Suppressor macrophage treated with lipopolysaccharide for 1 hour (primary cell): ENCODE results near the gene SCG3.
A peak's percentile ranks its signal among the peaks of the same experiment; 100 is the strongest.
"Not testable (repeated sequence)": the region's sequence is repeated elsewhere in the genome, so short reads cannot be mapped to it uniquely, and the experiment has no call there.

Experiments used
- DNase-seq, 3 donors: peaks; one replicate each; pipeline ENCODE4 v3.0.0-alpha.2; 2020 to 2022

The SCG3 gene

DNA sequence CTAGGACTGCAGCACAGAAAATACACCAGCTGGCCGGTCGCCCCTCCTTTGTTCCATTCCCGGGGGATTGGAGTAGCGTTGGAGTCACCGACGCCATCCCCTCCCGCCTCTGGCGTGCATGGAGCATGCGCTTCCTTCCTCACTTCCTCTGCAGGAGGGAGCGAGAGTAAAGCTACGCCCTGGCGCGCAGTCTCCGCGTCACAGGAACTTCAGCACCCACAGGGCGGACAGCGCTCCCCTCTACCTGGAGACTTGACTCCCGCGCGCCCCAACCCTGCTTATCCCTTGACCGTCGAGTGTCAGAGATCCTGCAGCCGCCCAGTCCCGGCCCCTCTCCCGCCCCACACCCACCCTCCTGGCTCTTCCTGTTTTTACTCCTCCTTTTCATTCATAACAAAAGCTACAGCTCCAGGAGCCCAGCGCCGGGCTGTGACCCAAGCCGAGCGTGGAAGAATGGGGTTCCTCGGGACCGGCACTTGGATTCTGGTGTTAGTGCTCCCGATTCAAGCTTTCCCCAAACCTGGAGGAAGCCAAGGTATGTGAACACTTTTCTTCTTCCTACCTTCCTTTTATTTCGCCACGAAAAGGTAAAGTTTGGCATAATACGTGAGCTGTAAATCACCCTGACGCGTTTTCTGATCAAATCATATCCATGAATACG lies at the start of gene SCG3:
TSS of gene SCG3 (plus strand) at position 201 of the 661 bp plus-strand sequence. CDS start at position 454, 253 bp downstream.
- peak; percentile 83 to 92 (median 87) for DNase-seq

DNA sequence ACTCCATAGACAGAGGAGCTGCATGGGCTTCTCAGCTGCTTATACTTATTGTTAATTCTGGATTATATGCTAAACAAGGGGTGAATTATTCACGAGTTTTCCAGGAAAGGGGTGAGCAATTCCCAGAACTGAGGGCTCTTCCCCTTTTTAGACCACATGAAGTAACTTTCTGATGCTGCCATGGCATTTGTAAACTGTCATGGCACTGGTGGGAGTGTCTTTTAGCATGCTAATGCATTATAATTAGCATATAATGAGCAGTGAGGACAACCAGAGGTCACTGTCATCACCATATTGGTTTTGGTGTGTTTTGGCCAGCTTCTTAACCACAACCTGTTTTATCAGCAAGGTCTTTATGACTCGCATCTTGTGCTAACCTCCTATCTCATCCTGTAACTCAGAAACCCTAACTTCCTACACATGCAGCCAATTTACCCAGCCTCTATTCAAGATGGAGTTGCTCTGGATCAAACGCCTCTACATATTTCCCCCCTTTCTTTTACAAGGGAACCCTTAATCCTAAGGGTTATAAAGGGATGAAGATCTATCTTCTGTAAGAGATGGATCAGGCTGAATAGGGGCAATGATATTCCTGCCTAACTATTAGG lies 46.6 kb upstream of the SCG3 start:
- peak; percentile 75 to 90 (median 76) for DNase-seq

DNA sequence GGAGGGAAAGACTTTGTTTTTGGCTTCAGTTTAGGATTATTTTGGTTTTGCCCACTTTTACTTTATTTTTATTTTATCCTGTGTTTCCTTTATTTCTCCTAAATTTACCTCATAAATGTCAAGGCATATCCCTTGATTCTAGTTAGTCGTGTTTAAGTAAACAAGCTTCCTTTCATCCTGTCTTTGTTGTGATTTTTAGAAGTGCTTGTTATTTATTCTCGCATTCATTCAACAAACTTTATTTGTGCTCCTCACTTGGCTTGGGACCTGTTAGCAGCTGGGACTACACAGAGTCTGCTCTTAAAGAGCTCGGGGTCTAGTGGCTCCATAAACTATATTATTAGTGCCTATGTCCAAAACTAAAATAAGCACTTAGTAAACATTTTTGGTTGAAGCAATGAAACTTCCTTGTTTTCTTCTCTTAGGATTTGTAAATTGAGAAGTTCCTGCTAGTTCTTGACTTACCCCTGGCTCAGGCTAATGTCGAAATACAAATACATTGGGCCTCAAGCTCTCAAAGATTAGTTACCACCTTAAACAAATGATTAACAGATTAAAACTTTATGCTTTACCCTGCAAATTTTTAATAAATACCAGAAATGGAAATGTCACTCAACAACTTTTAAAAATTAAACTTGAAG lies 39.7 kb upstream of the SCG3 start:
- DNase-seq = peak; percentile 35 to 71 (median 66)

DNA sequence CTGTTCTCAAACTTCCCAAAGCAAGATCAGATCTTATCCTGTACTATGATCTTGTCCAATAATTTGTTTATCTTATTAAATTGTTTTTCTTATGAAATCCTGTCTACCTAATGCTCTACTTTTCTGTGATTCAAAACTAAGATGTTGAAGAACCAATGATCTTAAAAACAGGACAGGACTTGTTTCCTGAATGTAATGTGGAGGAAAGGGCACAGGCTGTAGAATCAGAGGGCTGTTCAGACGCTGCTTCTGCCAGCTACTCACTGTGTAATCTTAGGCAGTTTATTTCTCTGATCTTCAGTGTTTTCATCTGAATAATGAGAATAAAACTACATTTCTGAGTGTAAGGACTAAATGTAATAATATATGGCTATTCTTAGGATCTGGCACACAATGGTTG lies 38.6 kb upstream of the SCG3 start:
- no peak for DNase-seq

DNA sequence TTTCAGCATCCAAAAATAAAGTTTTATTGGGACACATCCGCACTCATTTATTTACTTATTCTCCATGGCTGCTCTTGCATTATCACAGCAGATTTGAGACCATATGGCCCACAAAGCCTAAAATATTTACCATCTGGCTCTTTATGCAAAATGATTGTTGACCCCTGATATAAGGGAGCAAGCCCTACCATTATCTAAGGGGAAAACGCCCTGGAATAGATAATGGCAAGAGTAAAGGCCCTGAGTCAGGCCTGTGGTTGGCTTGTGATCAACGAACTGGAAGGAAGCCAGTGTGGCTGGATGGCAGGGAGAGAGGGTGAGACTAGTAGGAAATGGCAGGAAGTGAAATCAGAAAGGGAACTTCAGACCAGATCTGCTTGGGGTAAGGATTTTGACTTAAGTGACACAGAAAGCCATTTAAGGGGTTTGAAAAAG lies 34.2 kb upstream of the SCG3 start:
- peak; percentile 86 to 93 (median 91) for DNase-seq

DNA sequence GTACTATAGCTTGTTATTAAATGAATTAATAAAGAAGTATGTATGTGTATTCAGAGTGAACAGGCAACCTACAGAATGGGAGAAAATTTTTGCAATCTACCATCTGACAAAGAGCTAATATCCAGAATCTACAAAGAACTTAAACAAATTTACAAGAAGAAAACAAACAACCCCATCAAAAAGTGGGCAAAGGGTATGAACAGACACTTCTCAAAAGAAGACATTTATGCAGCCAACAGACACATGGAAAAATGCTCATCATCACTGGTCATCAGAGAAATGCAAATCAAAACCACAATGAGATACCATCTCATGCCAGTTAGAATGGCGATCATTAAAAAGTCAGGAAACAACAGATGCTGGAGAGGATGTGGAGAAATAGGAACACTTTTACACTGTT lies 33.2 kb upstream of the SCG3 start:
- not testable (repeated sequence) for DNase-seq

DNA sequence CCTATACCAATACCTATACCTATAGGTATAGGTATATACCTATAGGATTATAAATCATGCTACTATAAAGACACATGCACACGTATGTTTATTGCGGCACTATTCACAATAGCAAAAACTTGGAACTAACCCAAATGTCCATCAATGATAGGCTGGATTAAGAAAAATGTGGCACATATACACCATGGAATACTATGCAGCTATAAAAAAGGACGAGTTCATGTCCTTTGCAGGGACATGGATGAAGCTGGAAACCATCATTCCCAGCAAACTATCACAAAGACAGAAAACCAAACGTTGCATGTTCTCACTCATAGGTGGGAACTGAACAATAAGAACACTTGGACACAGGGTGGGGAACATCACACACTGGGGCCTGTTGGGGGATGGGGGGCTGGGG lies 32.7 kb upstream of the SCG3 start:
- DNase-seq = not testable (repeated sequence)

DNA sequence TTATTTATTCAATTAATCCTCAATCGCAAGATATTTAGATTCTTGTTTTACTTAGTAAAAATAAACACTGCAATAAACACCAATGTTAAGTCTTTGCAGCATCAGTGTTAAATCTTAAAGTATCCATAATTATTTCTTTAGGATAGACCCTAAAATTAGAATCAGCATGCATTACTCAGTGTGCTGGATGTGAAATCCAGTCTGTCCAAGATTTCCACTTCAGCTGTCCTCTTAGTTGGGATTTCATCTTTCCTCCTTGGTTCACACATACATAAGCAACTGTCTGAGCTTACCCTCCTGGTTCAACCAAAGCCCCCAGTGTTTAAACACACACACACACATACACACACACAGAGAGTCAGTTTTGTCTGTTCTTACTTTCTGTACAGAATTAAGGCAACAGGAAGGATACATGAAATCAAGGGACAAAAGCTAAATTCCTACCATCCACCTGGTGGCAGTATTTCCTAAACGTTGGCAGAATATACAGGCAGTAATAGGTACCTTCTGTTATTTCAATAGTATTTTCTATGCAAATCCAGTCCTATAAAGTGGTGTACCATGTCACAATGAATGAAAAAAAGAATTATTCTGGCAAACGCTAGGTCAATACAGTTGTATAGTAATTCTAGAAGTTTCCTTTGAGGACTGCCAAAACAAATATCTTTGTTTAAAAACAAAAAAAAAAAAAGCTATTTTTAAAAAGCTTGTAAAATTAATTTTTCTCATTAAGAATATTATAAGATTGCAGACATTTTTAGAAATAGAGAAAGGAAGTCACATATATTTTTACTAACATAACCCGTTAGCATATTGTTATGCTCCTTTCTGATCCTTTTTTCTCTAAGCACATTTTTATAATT lies 31.4 kb upstream of the SCG3 start:
- DNase-seq = peak; percentile 78 to 91 (median 91)

DNA sequence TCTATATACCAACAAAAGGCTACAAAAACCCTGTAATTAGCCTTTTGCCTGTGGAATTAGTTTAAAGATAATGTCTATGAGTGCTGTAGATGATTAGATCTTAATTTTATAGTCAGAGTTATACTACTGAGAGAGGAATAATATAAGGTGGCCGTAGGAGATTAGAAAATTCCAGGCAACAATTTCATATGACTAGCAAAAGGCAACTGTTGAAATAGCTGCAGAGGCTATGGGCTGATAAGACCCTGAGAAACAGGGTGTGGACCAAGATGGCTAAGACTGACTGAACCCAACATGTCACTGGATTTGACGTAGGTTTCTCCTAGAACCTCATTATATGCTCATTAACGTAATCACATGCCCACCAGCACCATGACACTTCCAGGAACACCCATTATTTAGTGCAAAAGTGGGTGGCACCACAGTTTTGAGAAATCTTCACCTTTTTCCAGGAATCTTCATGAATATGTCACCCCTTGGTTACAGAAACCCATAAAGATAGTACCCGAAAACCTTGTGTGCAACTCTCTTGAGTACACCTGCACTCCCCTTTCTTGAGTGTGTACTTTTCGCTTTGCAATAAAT lies 29.1 kb upstream of the SCG3 start:
- no peak for DNase-seq

DNA sequence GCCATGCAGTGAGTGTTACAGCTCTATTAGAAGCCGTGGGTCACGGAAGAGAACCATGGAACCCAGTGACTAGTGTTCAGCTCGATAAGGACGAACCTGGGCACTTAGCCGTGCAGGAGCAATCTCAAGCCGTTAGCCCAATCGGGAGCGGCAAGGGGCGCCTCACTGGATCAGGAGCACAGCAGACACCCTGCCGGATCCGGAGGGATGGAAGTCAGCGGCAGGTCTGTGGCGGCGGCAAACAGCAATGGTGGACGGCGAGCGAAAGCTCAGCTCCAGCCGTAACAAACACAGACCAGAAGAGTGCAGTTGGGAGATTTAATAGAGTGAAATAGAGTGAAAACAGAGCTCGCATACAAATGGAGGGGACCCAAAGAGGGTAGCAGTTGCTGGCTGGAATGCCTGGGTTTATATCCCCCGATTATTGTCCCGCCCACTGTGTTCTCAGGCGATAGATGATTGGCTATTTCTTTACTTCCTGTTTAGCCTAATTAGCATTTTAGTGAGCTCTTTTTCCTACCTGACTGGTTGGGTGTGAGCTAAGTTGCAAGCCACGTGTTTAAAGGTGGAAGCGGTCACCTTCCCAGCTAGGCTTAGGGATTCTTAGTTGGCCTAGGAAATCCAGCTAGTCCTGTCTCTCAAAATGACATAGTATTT lies 25.8 kb upstream of the SCG3 start:
- DNase-seq = not testable (repeated sequence)

DNA sequence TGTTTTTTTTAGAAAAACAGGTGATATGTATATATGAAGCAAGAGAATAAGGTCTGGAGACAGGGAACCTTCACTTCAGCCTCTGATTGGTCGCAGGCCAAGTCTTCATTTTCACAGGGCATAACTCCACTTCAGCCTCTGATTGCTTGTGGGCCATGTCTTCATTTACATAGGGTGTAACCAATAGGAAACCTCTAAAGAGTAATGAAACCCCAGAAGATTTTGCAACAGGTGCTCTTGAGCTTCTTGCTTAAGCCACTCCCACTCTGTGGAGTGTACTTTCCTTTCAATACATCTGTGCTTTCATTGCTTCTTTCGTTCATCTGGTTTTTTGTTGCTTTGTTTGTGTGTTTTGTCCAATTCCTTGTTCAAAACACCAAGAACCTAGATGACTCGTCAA lies 22.6 kb upstream of the SCG3 start:
- DNase-seq = peak; percentile 36 to 55 (median 47)

DNA sequence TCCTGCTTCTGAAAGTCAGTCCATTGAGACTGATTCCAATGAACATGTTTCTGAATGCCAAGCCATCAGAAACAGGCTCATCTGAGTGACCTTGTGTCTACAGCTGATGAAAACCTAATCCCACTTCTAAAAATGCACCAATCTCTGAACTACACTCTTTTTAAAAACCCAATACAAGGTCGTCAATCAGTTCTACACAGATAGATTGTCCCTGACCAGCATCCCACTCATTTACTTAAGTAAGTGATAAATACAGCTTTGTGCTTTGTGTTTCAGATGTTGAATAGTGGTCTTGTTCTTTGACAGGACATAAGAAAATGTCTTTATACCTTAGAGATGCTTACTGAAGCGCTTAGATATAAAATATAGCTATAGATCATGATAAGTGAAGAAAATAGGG lies 20.2 kb upstream of the SCG3 start:
- no peak for DNase-seq

DNA sequence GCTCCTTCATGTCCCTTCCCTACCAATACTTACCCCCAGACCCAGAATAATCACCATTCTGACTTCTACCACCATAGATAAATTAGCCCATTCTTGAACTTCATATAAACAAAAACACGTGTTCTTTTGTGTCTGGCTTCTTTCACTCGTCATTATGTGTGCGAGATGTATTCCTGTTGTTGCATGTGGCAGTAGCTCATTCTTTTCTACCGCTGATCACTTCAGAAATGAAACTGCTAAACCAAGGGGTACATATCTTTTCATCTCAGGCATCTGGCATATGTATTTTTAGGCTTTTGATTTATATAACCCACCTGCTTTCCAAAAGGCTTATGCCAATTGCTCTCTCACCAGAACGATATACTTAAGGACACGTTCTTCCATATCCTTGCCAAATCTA lies 13.8 kb upstream of the SCG3 start:
- no peak for DNase-seq

DNA sequence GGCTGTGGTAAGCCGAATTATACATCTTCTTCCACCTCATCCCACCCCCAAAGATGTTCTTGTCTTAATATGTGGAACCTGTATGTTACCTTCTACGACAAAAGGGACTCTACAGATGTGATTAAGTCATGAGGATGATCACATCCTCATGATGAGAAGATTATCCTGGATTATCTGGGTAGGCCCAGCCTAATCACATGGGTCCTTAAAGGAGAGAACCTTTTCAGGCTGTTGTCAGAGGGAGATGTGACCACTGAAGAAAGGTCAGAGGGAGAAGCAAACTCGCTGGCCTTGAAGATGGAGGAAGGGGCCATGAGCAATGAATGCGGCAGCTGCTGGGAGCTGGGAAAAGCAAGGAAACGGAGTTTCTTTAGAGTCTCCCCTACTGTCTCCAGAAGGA lies 12.9 kb upstream of the SCG3 start:
- no peak for DNase-seq

DNA sequence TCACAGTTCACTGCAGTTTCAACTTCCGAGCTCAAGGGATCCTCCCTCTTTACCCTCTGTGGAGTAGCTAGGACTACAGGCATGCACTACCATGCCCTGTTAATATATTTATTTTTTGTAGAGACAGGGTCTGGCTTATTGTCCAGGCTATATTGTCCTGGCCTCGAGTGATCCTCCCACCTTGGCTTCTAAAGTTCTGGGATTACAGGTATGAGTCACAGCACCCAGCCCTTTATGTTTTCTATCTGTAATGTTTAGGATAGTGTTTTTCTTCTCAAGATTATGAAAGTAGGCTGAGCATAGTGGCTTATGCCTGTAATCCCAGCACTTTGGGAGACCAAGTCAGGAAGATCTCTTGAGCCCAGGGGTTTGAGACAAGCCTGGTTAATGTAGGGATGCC lies 11.9 kb upstream of the SCG3 start:
- DNase-seq = no peak

DNA sequence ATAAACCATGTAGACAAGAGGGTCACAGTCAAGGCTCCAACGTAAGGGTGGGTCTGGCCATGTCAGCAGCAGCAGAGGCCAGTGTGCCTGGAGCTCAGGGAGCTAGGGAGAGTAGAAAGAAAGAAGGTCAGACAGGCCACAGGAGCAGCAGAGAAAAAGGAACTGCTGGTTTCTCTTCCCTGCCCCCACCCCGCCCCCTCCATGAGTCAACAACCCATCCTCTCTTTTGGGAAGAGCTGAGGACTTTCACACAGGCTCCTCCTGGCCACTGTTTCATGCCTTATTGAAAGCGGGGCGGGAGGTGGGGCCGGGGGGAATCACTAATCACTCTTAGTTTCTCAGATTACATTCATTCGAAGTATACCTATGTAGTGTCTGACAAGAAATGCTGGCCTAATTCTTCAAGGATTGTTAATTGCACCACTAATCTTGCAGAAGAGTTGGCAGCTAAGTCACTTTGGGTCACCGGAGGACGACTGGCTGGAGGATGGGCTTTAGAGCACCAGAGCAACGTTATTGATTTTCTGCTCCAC lies 9.1 kb upstream of the SCG3 start:
- peak; percentile 76 to 89 (median 82) for DNase-seq

DNA sequence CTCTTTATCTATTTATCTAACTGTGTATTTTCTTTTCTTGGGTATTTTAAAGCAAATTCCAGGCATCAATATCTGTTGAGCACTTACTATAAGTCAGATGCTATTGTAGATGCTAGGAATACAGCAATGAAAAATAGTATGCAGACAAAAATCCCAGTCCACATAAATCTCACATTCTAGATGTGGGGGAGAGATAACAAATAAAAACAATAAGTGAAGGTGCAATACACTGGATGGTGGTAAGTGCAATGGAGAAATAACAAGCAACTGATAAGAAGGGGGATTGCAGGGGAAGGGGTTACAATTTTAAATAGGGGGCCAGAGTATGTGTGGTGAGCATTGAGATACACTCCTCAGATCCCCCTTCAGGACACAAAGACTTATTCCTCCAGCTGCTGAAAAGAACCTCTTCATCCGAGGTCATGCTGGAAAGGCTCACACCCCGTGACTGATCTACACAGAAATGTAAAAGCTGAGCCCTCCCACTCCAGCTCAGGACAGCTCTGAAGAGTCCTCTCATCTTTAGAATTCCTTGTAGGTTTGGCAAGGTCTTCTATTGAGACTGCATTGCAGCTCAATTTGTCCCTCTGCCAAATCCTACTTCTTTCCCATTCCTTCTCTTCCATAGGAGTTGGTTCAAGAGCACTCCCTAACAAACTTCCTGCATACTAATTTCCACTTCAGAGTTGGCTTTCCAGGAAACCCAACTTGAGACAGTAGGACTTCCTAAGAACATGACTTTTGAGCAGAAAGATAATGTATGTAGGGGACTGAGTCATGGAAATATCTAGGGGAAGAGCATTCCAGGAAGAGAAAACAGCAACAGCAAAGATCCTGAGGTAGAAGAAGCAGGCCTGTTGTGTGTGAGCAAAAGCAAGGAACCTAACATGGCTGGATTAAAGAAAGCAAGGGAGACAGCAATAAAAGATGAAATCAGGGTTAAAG lies 8.1 kb upstream of the SCG3 start:
- peak in 2 of 3 donors; percentile 35 to 60 for DNase-seq

DNA sequence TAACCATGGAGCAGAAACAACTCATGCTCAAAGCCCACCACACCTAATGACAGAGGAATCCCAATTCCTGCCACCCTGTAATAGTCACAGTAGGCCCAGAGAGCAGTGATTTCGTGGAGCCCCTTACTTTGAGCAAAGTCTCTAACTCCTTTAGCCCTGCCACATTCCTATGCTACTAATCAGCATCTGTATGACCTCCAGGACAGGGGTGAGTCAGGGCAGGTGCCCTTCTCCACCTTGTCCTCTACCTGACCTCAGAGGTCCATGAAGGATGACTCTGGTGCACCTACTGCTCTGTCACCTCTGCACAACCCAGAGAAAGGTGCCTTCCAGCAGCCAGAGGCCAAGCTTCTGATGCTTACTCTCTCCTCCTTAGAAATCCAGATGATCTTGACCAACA lies 6.1 kb upstream of the SCG3 start:
- no peak for DNase-seq

DNA sequence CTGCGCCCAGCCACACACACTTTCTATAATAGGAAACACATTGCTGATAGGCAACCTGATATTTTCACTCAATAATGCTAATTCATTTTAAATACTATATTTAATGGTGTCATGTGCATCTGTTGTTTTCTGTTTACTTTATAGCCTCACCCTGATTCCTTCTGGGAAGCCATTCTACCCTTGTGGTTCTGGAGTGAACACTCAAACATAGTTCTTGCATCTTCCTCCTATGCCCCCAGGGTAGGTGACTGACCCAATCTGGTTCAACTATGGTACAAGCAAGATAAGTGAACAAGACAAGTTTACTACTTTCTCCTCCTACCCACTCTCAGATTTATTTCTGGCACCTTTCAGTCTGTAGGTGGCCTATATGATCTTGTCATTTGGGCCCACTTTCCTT lies 4.3 kb upstream of the SCG3 start:
- DNase-seq = no peak

DNA sequence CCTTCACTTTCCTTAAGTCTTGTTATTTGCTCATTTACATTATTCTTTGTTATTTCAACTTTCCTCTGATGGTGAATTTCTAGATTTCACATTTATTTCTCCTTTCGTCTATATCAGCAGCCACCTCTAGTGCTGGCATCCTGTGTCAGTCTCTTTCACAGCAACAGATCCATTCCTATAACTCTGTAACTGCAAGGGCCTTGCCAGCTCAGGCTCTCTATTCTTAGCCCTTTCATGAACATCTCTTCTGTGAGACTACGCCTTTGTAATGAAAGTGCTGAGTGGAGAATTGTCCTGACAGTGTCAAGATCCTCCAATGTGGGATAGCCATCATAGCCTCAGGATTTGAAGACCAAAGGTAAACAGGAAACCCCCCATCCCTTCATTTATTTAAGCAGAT lies 3.9 kb upstream of the SCG3 start:
- no peak for DNase-seq

DNA sequence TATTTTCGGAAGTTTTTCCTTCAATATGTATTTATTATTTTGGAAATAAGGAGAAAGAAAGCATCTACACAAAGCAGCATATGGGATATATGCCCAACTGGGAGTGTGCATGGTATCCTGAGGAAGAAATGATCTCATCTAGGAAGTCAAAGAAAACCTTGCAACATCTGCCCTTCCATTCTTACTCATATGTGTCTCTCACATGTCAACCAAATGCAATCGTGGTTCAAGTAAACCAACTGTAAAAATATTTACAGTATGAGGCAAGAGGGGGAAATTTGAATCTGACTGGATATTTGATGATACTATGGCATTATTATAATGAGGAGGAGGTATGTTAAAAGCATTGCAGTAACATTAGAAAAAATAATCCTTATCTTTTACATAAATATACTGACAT lies 3.2 kb upstream of the SCG3 start:
- peak; percentile 73 to 94 (median 88) for DNase-seq
